Measurements from ENCODE around the gene GTSF1L.

GTSF1L gene

GRCh38 chr20:43681991-43682410 lies 44.8 kb downstream of the GTSF1L start:
- no peak overlapping the region for H3K4me3 Mint-ChIP-seq
- ATAC-seq, result peak; percentile 28
- no peak overlapping the region for H3K27ac Mint-ChIP-seq
- H3K9me3 Mint-ChIP-seq, result no peaks in the 10 kb centered on the region
- DNase-seq, result peak; percentile 12
- peaks cover 12% of the 10 kb centered on the region for H3K4me1 Mint-ChIP-seq
- H3K36me3 Mint-ChIP-seq (ENCODE audit: low read depth), result peaks cover 22% of the 10 kb centered on the region
- no peaks in the 10 kb centered on the region for H3K27me3 Mint-ChIP-seq

- DNase-seq (no peak), ATAC-seq (no peak)
- Mint-ChIP-seq H3K9me3 (no peaks in the 10 kb centered on the region), H3K4me3 (no peak overlapping the region), H3K27ac (peak overlapping the region; percentile 30), H3K4me1 (peaks cover 12% of the 10 kb centered on the region), H3K27me3 (no peaks in the 10 kb centered on the region), H3K36me3 (ENCODE audit: low read depth) (peaks cover 22% of the 10 kb centered on the region)
Measured at GRCh38 chr20:43681468-43681942, 45.3 kb downstream of the GTSF1L start.

- Mint-ChIP-seq H3K36me3 (ENCODE audit: low read depth) (peaks cover 22% of the 10 kb centered on the region), H3K27me3 (no peaks in the 10 kb centered on the region), H3K4me1 (peaks cover 12% of the 10 kb centered on the region), H3K4me3 (no peak overlapping the region), H3K9me3 (no peaks in the 10 kb centered on the region), H3K27ac (peak overlapping the region; percentile 13)
- ATAC-seq (no peak), DNase-seq (no peak)
Measured at GRCh38 chr20:43680981-43681380, 45.8 kb downstream of the GTSF1L start.

GRCh38 chr20:43676368-43676767 lies 50.4 kb downstream of the GTSF1L start:
- Mint-ChIP-seq H3K4me3 (no peak overlapping the region), H3K36me3 (ENCODE audit: low read depth) (peaks cover 48% of the 10 kb centered on the region), H3K27ac (no peak overlapping the region), H3K9me3 (no peaks in the 10 kb centered on the region), H3K27me3 (no peaks in the 10 kb centered on the region), H3K4me1 (peaks cover 6% of the 10 kb centered on the region)
- ATAC-seq (no peak), DNase-seq (no peak)

Data from activated naive CD8-positive, alpha-beta T cell treated with anti-CD3 and anti-CD28 coated beads, Interleukin-2, amount 50 U/mL, for 24 hours (primary cell).